HL-60/S4 treated with retinoic acid at 250 ng/mL for 4 days and 3 days (cell line): ENCODE measurements around the gene WDR26.
"Not testable (repeated sequence)": the region's sequence is repeated elsewhere in the genome, so short reads cannot be mapped to it uniquely, and the experiment has no call there.

Experiments used
- in situ Hi-C: fragments of 300-500 bp; cut with MboI; formaldehyde crosslinking; loops from 2 replicates; pipeline ENCODE4 v1.7.0; 2022; ENCODE audit warnings: low sequenced_read_pairs

Gene WDR26

GRCh38 chr1:224434691-224435317 is at the start of gene WDR26:
WDR26 (minus strand) TSS chr1:224434797.
- in situ Hi-C loops, result no loop called here

DNA sequence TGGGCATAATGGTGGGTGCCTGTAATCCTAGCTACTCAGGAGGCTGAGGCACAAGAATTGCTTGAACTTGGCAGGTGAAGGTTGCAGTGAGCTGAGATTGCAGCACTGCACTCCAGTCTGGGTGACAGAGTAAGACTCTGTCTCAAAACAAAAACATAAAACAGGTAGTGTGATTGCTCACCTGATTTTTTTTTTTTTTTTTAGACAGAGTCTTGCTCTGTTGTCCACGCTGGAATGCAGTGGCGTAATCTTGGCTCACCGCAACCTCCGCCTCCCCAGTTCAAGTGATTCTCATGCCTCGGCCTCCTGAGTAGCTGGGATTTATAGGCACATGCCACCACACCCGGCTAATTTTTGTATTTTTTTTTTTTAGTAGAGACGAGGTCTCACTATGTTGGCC is 48.6 kb upstream of the WDR26 start:
- in situ Hi-C loops, result not testable (repeated sequence)

GRCh38 chr1:224482619-224483018 is 48.0 kb upstream of the WDR26 start:
- in situ Hi-C loops, result no loop called here

- in situ Hi-C loops, result no loop called here
These were observed 47.0 kb upstream of the WDR26 start for GRCh38 chr1:224481601-224482000.

- in situ Hi-C loops, result not testable (repeated sequence)
These were observed 46.4 kb upstream of the WDR26 start for GRCh38 chr1:224480888-224481459.

GRCh38 chr1:224480200-224480599 is 45.6 kb upstream of the WDR26 start:
- in situ Hi-C loops, result not testable (repeated sequence)

DNA sequence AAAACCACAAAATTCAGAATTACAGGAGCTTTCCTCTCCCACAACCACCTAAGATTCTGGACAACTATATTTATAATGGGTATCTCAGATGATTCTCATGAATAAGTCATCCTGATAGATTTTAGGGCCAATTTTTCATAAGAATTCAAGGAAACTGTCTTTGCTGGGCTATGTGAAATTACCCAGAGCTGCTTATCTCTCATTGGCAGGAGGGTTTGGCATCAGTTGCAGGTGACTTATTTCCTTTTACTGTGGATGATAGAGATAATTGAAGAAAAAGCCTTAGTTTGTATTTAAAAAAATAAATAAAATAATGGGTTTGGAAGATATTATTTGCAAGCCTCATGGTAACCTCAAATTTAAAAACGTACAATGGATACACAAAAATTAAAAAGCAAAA is 38.2 kb upstream of the WDR26 start:
- in situ Hi-C loops, result no loop called here

DNA sequence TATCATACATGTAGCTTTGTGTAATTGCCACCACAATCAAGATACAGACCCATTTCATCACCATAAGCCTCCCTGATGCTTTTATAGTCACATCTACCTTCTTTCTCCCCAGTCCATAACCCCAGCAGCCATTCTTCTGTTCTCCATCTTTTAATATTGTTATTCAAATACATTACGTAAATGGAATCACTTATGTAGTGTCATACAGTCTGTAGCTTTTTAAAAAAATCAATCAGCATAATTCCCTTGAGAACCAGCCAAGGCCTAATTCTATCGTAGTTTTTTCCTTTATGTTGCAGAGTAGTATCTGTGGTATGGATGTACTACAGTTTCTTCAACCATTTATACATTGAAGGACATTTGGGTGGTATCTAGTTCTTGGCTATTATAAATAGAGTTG is 31.6 kb upstream of the WDR26 start:
- in situ Hi-C loops, result no loop called here

- in situ Hi-C loops, result no loop called here
These were observed 25.4 kb upstream of the WDR26 start for GRCh38 chr1:224459966-224460365.

- in situ Hi-C loops, result no loop called here
These were observed 24.4 kb upstream of the WDR26 start for GRCh38 chr1:224458996-224459395.

DNA sequence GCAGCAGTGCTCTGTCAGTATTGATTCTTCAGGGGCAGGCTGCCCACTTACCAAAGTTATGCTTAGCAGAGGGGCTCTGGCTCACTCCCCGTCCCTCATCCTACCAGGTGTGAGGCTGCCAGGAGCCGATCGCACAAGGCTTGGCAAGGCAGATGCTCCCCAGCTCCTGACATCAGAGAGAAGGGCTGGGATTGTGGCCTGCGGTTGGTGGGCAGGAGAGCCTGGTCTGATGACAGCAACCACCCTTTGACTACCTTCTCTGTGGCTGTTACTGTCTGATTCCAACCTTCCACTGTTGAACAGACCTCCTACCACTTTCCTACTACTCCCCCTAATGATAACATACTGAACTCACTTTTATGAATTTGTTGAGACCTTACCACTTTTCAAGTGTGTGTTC is 23.7 kb upstream of the WDR26 start:
- in situ Hi-C loops, result no loop called here

GRCh38 chr1:224457782-224458144 is 23.2 kb upstream of the WDR26 start:
- in situ Hi-C loops, result no loop called here

DNA sequence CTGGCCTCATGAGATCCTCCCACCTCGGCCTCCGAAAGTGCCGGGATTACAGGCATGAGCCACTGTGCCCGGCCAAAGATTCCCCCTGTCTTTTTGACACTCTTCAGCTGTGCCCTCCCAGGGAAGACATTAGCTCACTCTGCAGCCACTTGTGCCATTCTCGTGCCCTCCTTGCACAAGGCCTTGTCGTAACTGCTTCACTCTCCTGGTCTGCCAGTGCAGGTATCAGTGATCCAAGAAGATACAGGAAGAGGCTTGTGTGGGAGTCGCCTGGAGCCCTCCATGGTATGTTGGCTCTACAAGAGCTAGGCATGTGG is 22.0 kb upstream of the WDR26 start:
- in situ Hi-C loops, result no loop called here

- in situ Hi-C loops, result no loop called here
These were observed 19.9 kb upstream of the WDR26 start for GRCh38 chr1:224454402-224455055.

DNA sequence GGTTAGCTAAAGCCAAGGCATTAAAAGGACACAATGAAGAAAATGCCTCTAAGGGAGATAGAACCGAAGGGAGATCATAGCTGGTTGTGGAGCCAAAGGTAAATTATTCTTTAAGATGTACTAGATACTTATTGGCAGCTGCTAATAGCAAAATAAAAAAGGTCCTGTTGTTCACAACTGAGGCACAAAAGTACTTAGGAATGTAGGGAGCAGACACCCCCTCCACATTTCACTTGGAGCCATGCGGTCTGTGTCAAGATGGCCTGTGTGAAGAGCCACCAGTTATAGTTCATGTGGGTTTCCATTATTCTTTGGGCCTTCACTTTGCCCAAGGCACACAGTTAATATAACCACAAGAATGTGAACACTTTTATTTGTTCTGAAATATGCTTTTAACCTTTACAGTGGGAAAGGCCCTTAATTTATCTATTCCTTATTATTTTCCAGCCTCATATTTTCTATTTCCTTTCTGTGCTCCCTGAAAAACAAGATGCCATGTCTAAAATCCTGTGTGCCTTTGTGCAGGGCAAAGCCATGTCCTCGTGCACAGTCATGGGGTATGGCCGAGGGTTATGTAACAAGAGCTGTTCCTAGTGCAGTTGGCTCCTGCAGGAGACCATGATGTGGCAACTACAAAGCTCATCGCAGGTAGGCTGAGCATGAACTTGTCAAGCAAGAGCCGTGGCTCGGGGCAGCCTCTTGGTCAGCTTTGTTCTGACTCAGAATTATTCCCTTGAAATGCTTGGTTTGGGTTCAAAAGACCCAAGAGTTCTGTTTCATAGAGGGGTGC is 16.2 kb upstream of the WDR26 start:
- in situ Hi-C loops, result no loop called here

- in situ Hi-C loops, result no loop called here
These were observed 15.6 kb upstream of the WDR26 start for GRCh38 chr1:224450159-224450558.

DNA sequence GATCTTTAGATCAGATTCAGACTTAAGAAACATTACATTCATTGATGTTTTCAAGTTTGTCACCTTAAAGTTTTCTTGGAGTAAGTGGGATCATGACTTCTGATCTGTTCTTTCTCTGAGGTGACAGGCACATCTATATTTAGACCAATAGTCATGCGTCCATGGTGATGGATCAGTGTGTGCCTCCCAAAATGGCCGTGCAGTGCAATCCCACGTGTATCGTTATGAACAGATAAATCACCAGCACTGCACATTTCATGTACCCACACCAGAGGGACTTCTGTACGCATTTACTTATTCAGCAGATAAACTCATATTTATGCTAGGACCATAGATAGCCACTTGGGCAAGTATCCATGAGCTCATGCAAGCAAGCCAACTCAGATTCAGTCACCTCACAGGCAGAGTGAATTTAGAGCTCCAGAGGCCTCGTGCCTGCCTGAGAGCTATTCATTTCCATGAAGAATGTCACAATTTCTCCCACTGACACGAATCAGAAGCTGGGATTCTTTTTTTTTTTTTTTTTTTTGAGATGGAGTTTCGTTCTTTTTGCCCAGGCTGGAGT is 13.9 kb upstream of the WDR26 start:
- in situ Hi-C loops, result no loop called here

DNA sequence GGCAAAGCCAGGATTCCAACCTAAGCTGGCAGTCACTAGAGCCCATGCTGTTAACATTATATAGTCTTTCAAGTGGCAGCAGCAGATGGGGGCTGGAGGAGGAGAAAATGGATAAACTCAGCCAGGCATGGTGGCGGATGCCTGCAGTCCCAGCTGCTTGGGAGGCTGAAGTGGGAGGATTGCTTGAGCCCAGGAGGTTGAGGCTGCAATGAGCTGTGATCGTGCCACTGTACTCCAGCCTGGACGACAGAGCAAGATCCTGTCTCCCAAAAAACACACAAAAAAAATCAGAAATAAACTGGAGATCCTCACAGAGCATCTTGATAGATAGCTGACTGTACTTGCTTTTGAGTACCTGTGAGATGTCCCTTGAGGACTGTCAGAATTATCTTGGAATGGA is 13.4 kb upstream of the WDR26 start:
- in situ Hi-C loops, result no loop called here

DNA sequence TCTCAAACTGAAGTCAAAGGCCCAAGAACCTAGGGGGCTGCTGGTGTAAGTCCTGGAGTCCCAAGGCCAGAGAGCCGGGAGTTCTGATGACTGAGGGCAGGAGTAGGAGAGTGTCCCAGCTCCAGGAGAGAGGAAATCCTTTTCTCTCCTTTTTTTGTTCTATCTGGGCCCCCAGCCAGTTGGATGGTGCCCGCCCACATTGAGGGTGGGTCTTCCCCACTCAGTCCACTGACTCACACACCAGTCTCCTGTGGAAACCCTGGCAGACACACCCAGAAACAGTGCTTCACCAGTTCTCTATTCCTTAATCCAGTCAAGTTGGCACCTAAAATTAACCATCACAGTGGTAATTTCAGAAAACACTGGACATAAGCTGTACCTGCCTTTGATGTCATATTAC is 12.7 kb upstream of the WDR26 start:
- in situ Hi-C loops, result no loop called here

GRCh38 chr1:224438989-224439388 is 4.4 kb upstream of the WDR26 start:
- in situ Hi-C loops, result no loop called here

- in situ Hi-C loops, result no loop called here
These were observed 1.4 kb upstream of the WDR26 start for GRCh38 chr1:224435999-224436398.

- in situ Hi-C loops, result no loop called here
These were observed 744 bp upstream of the WDR26 start for GRCh38 chr1:224435318-224435763.
